ENCODE results near the gene CDK1.

DNA sequence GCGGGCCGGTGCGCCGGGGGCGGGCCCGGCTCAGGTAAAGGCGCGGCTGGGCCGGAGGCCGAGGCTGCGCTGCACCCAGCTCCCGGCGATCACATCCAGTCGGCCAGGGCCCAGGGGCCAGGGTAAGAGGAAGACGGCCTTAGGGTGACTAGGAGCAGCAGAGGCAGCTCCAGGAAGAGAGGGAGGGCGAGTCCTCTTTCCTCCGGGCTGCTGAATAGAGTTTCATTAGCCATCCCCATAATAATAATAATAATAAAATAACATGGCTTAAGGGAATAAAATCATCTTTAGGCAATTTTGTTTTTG is 44.8 kb upstream of the CDK1 start:
- TF ChIP-seq, protein P1, sequence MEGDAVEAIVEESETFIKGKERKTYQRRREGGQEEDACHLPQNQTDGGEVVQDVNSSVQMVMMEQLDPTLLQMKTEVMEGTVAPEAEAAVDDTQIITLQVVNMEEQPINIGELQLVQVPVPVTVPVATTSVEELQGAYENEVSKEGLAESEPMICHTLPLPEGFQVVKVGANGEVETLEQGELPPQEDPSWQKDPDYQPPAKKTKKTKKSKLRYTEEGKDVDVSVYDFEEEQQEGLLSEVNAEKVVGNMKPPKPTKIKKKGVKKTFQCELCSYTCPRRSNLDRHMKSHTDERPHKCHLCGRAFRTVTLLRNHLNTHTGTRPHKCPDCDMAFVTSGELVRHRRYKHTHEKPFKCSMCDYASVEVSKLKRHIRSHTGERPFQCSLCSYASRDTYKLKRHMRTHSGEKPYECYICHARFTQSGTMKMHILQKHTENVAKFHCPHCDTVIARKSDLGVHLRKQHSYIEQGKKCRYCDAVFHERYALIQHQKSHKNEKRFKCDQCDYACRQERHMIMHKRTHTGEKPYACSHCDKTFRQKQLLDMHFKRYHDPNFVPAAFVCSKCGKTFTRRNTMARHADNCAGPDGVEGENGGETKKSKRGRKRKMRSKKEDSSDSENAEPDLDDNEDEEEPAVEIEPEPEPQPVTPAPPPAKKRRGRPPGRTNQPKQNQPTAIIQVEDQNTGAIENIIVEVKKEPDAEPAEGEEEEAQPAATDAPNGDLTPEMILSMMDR (IDR thresholded peaks at IDR 0.05), result no peak
- TF ChIP-seq EP300 (IDR thresholded peaks at IDR 0.05) (no peak), POLR2AphosphoS5 (IDR thresholded peaks at IDR 0.05) (no peak), POLR2A (IDR thresholded peaks at IDR 0.05; ENCODE audit: low read depth) (no peak)

Measured in esophagus muscularis mucosa (tissue), 4 donors.